Natural killer cell (primary cell): ENCODE results near the gene CEP170B. TPM values are rescaled to one million over a fixed set of nuclear protein-coding genes. Genes with fewer than 3 reads are reported as not detected.
"Not testable (repeated sequence)": the region's sequence is repeated elsewhere in the genome, so short reads cannot be mapped to it uniquely, and the experiment has no call there.

ENCODE experiments used
- ATAC-seq, 3 donors: fragments of 150-1000 bp in 2 of 3; fragments of 200-7000 bp in 1 of 3; cut with Tn5 transposase; 1 replicate in 1 of 3; 2 replicates in 2 of 3; pipeline ENCODE4 v1.10.0; 2021; ENCODE audit warnings: mild to moderate bottlenecking in 2 of 3, moderate library complexity in 2 of 3
- DNase-seq, 2 donors: peaks; one replicate each; pipeline versions ENCODE4 v3.0.0 to v3.0.0-alpha.2; 2013 to 2021; ENCODE audit warnings: mixed read lengths in 1 of 2
- H3K27ac ChIP-seq: one replicate; pipeline ENCODE4 v1.5.1; 2013; ENCODE audit warnings: mild to moderate bottlenecking, low read length
- H3K27me3 ChIP-seq: one replicate; pipeline ENCODE4 v1.6.1; 2013; ENCODE audit warnings: low read length; ENCODE audit not compliant: control insufficient read depth, insufficient read depth
- H3K36me3 ChIP-seq: one replicate; pipeline ENCODE4 v1.6.1; 2013; ENCODE audit warnings: low read length; ENCODE audit not compliant: control insufficient read depth, insufficient read depth
- H3K4me1 ChIP-seq: one replicate; pipeline ENCODE4 v1.6.1; 2013; ENCODE audit warnings: low read length; ENCODE audit not compliant: control insufficient read depth, insufficient read depth
- H3K4me3 ChIP-seq: one replicate; pipeline ENCODE4 v1.5.1; 2013; ENCODE audit warnings: low read length
- H3K9me3 ChIP-seq: one replicate; pipeline ENCODE4 v1.6.1; 2013; ENCODE audit warnings: low read length; ENCODE audit not compliant: control insufficient read depth, insufficient read depth
- H3K27ac Mint-ChIP-seq, 2 donors: one replicate each; pipeline ENCODE4 v1.8.0; 2022; ENCODE audit warnings: mild to moderate bottlenecking in 2 of 2, mixed read lengths in 2 of 2, moderate library complexity in 1 of 2
- H3K27me3 Mint-ChIP-seq, 2 donors: one replicate each; pipeline ENCODE4 v1.8.0; 2022; ENCODE audit warnings: low read depth in 2 of 2, mixed read lengths in 2 of 2
- H3K36me3 Mint-ChIP-seq: one replicate; pipeline ENCODE4 v1.8.0; 2022; ENCODE audit warnings: mixed read lengths
- H3K4me1 Mint-ChIP-seq, 2 donors: one replicate each; pipeline ENCODE4 v1.8.0; 2022; ENCODE audit warnings: mixed read lengths in 2 of 2
- H3K4me3 Mint-ChIP-seq: one replicate; pipeline ENCODE4 v1.8.0; 2022; ENCODE audit warnings: mild to moderate bottlenecking, moderate library complexity, mixed read lengths
- H3K9me3 Mint-ChIP-seq, 2 donors: one replicate each; pipeline ENCODE4 v1.8.0; 2022; ENCODE audit warnings: mixed read lengths in 2 of 2
- WGBS: methylation state at CpG from one replicate; pipeline ENCODE4 v1.1.7; 2013; ENCODE audit warnings: missing lambda C conversion rate; ENCODE audit not compliant: insufficient coverage; 5-methylcytosine and 5-hydroxymethylcytosine counted together
- intact Hi-C: fragments of 100-400 bp; cut with micrococcal nuclease; formaldehyde crosslinking; loops from one replicate; pipeline ENCODE4 v1.14.2; 2022
- total RNA-seq, 4 donors: library from RNA; stranded (reverse); fragments of 120-200 nt in 1 of 4; gene quantifications; one replicate each; pipeline versions ENCODE4 v1.2.3 to v1.2.4, GENCODE V29; 2013 to 2022
- TF ChIP-seq, protein P1 (sequence below): fragments of 200-600 bp; IDR thresholded peaks from one replicate; pipeline ENCODE4 v1.8.0; 2022; ENCODE audit warnings: antibody characterized with exemption

The CEP170B gene
- total RNA-seq, 3 donors from 2014 or later (not counting 1 experiment from before 2014, with no cell fraction given), result 0.24 to 0.72 (median 0.30) TPM

DNA sequence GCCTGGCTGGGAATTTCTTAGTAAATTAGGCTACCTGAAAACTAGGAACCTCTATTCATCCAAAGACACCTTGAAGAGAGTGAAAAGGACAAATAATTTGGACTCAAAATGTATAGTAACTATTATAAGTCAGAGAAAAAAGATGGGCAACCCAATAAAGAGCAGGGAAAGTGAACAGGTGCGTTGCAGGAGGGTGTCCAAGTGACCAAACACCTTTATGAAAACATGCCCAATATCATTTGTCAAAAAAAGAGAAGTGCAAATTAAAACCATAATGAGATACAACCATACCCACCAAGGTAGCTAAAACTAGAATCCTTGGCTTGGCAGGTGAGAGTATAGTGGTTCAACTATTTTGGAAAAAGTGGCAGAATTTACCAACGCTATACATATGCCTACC is 34.7 kb downstream of the CEP170B start:
- no peaks in the 10 kb centered on the region for H3K9me3 Mint-ChIP-seq
- Histone ChIP-seq H3K4me3 (no peak overlapping the region), H3K4me1 (no peaks in the 10 kb centered on the region), H3K36me3 (no peaks in the 10 kb centered on the region), H3K27me3 (no peaks in the 10 kb centered on the region), H3K9me3 (no peaks in the 10 kb centered on the region), H3K27ac (no peak overlapping the region)
- peaks cover 14 to 19% of the 10 kb centered on the region in 2 donors for H3K27me3 Mint-ChIP-seq
- H3K36me3 Mint-ChIP-seq, result no peaks in the 10 kb centered on the region
- no peak overlapping the region for H3K27ac Mint-ChIP-seq
- H3K4me3 Mint-ChIP-seq, result no peak overlapping the region
- intact Hi-C loops, result no loop called here
- 65% methylated on average over 2 of the region's 2 CpGs for WGBS
- ATAC-seq (no peak), DNase-seq (no peak)
- H3K4me1 Mint-ChIP-seq, result no peaks in the 10 kb centered on the region
- TF ChIP-seq, protein P1, sequence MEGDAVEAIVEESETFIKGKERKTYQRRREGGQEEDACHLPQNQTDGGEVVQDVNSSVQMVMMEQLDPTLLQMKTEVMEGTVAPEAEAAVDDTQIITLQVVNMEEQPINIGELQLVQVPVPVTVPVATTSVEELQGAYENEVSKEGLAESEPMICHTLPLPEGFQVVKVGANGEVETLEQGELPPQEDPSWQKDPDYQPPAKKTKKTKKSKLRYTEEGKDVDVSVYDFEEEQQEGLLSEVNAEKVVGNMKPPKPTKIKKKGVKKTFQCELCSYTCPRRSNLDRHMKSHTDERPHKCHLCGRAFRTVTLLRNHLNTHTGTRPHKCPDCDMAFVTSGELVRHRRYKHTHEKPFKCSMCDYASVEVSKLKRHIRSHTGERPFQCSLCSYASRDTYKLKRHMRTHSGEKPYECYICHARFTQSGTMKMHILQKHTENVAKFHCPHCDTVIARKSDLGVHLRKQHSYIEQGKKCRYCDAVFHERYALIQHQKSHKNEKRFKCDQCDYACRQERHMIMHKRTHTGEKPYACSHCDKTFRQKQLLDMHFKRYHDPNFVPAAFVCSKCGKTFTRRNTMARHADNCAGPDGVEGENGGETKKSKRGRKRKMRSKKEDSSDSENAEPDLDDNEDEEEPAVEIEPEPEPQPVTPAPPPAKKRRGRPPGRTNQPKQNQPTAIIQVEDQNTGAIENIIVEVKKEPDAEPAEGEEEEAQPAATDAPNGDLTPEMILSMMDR, result no peak

DNA sequence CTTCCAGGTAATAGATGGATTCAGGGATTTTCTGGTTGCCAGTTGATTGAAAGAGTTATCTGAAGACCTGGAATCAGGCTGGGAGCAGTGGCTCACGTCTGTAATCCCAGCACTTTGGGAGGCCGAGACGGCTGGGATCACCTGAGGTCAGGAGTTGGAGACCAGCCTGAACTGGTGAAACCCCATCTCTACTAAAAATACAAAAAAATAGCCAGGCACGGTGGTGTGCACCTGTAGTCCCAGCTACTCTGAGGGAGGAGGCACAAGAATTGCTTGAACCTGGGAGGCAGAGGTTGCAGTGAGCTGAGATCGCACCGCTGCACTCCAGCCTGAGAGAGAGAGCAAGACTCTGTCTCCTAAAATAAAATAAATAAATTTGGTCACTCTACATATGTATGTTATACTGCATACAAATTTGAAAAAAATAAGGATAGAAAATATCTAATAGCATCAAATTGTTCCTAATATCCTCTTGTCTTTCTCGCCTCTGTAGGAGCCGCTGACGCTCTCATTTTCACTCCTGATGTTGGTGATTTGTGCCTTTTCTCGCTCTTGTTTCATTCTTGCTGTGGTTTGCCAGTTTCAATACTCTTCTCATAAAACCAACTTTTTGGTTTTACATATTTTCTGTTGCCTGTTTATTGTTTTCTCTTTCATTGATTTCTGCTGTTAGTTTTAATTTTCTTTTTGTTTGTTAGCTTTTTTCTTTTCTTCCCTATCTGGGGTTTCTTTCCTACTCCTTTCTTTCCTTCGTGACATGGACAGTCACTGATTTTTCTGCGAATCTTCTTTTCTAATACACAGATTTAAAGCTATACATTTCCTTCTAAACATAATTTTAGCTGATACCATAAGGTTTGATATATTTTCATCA is 35.8 kb downstream of the CEP170B start:
- Histone ChIP-seq H3K4me1 (no peaks in the 10 kb centered on the region), H3K27me3 (no peaks in the 10 kb centered on the region), H3K4me3 (no peak overlapping the region), H3K36me3 (no peaks in the 10 kb centered on the region), H3K9me3 (no peaks in the 10 kb centered on the region), H3K27ac (no peak overlapping the region)
- Mint-ChIP-seq H3K9me3 (no peaks in the 10 kb centered on the region), H3K36me3 (no peaks in the 10 kb centered on the region), H3K4me1 (no peaks in the 10 kb centered on the region), H3K4me3 (no peak overlapping the region), H3K27ac (no peak overlapping the region), H3K27me3 (peaks cover 16 to 20% of the 10 kb centered on the region in 2 donors)
- WGBS, result 86% methylated on average over 6 of the region's 12 CpGs
- DNase-seq (no peak), ATAC-seq (no peak)
- intact Hi-C loops, result no loop called here
- TF ChIP-seq, protein P1, result no peak

- H3K27ac ChIP-seq, result no peak overlapping the region
- H3K4me1 ChIP-seq, result no peaks in the 10 kb centered on the region
- Mint-ChIP-seq H3K4me1 (no peaks in the 10 kb centered on the region), H3K4me3 (no peak overlapping the region), H3K27me3 (peaks cover 23 to 36% of the 10 kb centered on the region in 2 donors), H3K9me3 (no peaks in the 10 kb centered on the region), H3K27ac (no peak overlapping the region), H3K36me3 (no peaks in the 10 kb centered on the region)
- whole genome bisulfite sequencing, result 96% methylated on average over 5 of the region's 7 CpGs
- no peak overlapping the region for H3K4me3 ChIP-seq
- ATAC-seq (no peak), DNase-seq (no peak)
- no peaks in the 10 kb centered on the region for H3K9me3 ChIP-seq
- no peaks in the 10 kb centered on the region for H3K36me3 ChIP-seq
- TF ChIP-seq, protein P1, result no peak
- no peaks in the 10 kb centered on the region for H3K27me3 ChIP-seq
- intact Hi-C loops, result no loop called here
These were observed 38.9 kb downstream of the CEP170B start for GRCh38 chr14:104903990-104904389.

DNA sequence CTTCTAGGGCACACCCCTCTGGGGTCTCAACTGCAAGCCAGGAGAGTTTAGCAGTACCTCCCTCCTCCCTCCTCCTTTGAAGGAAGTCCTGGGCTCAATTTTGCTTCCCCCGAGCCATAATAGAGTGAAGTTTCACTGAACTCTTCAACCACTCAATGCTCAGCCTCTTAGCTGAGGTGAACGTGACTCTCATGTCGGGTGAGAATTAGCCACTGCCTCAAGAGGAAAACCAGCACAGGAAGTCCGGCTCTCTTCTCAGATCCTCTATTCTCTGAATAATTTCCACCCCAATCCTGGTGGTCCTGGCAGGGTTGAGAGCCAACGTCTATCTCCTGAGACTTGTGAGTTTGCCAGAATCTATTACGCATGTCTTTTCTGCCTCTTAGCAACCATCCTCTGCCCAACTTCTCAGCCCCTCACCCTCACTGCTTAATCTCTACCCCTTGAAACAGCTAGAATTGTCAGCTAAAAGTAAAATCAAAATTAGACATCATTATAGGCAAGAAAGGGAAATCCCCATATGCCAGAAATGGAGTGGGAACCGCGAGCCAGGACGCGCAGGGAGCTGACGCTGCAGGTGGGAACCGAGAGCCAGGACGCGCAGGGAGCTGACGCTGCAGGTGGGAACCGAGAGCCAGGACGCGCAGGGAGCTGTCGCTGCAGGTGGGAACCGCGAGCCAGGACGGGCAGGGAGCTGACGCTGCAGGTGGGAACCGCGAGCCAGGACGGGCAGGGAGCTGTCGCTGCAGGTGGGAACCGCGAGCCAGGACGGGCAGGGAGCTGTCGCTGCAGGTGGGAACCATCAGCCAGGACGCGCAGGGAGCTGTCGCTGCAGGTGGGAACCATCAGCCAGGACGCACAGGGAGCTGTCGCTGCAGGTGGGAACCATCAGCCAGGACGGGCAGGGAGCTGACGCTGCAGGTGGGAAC is 39.8 kb downstream of the CEP170B start:
- H3K27ac ChIP-seq, H3K4me1 Mint-ChIP-seq, H3K36me3 Mint-ChIP-seq, H3K9me3 Mint-ChIP-seq, H3K4me1 ChIP-seq, H3K9me3 ChIP-seq, H3K4me3 Mint-ChIP-seq, H3K36me3 ChIP-seq, H3K4me3 ChIP-seq, intact Hi-C loops, H3K27me3 ChIP-seq, H3K27ac Mint-ChIP-seq, ATAC-seq, DNase-seq: not testable (repeated sequence)
- 62% methylated on average over 36 of the region's 38 CpGs for WGBS
- peaks cover 25 to 40% of the 10 kb centered on the region in 2 donors for H3K27me3 Mint-ChIP-seq

- H3K27ac Mint-ChIP-seq, H3K9me3 Mint-ChIP-seq: not testable (repeated sequence)
These were observed 40.5 kb downstream of the CEP170B start for GRCh38 chr14:104905579-104905933.

More at GRCh38 chr14:104905579-104905933, 40.5 kb downstream of the CEP170B start:
- H3K27ac ChIP-seq, intact Hi-C loops, H3K27me3 ChIP-seq, H3K4me1 Mint-ChIP-seq, H3K9me3 ChIP-seq, H3K36me3 Mint-ChIP-seq, DNase-seq, H3K4me1 ChIP-seq, H3K4me3 ChIP-seq, H3K36me3 ChIP-seq, H3K4me3 Mint-ChIP-seq, ATAC-seq: not testable (repeated sequence)
- H3K27me3 Mint-ChIP-seq, result peaks cover 26 to 46% of the 10 kb centered on the region in 2 donors
- 76% methylated on average over 25 of the region's 28 CpGs for WGBS
